A204.1 (cell line): Measurements from ENCODE around the gene FAM83C.
"Not testable (repeated sequence)": the region's sequence is repeated elsewhere in the genome, so short reads cannot be mapped to it uniquely, and the experiment has no call there.

ENCODE experiments used
- FAIRE-seq: peaks from 2 replicates; lab custom pipeline; 2012; peaks lifted over from hg19 to GRCh38; lab: Jason Lieb, UNC

Gene FAM83C

DNA sequence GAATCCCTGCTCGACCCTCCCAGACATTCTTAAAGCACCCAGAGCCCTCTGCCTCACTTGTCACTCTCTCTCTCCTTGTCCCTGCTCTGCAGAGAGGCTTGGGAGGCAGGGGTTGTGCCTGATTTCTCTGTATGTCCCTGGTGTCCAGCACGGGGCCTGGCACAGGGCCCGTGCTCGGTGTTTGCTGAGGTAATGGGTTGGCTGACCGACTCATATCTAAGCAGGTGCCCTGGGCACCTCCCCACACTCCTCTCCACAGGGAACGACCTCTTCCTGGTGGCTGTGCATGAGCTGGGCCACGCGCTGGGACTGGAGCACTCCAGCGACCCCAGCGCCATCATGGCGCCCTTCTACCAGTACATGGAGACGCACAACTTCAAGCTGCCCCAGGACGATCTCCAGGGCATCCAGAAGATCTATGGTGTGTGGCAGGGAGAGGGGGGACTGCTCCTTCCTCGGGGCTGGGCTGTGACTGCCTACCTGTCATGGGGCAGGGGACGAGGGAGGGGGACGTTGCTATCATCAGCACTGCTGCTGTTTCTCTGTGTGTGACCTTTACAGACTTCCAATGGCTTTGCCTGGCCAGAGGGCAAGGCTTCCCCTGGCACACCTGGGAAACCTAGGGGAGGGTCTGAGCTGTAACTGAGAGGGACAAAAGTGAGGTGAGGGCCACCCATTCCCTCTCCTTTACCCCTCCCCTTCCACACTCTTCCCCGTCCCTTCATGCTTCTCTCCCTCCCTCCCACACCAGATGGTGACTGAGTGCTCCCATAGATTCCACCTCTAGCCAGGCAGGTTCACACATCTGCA is 28.5 kb downstream of the FAM83C start:
- no peak for FAIRE-seq

- not testable (repeated sequence) for FAIRE-seq
Observed at GRCh38 chr20:35262731-35263531, 29.3 kb downstream of the FAM83C start.

DNA sequence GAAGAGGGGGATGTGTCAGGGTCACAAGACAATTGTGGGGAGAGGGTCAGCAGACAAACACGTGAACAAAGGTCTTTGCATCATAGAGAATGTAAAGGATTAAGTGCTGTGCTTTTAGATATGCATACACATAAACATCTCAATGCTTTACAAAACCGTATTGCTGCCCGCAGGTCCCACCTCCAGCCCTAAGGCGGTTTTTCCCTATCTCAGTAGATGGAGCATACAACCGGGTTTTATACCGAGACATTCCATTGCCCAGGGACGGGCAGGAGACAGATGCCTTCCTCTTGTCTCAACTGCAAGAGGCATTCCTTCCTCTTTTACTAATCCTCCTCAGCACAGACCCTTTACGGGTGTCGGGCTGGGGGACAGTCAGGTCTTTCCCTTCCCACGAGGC is 29.9 kb downstream of the FAM83C start:
- not testable (repeated sequence) for FAIRE-seq

- FAIRE-seq: no peak
Observed at GRCh38 chr20:35260426-35260825, 31.8 kb downstream of the FAM83C start.

DNA sequence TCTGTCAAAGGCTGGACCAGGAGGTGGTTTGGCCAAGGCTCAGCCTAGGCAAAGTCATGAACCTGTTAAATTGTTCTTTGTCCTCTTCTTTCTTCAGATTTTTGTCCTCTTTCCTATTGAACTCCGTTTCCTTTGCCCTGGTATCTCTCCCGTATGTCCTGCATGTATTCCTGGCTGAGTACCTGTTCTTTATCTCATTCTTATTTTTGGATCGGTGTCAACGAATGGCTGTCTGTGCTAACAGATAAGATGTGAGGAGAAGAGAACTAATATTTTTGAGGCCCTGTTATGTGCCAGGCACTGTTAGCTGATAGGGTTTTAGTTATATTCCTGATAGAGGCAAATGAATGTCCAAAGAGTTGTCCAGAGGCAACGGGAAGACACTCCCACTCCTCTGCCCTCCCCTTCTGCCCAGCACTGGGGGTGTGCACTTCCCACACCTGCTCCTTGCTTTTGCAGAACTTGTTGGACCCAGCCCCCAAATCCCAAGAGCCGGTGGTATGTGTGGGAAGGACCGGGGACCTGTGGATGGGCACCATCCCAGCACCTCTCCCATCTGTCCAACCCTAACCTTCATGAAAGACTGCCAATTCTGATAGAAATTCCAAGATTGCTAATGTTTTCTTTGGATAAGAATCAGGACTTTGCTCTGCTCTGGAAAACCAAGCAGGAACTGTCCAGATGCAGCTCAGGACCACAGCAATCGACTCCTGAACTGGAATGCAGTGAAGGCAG is 34.9 kb downstream of the FAM83C start:
- FAIRE-seq: no peak

- FAIRE-seq: no peak
Observed at GRCh38 chr20:35254448-35254999, 37.7 kb downstream of the FAM83C start.

DNA sequence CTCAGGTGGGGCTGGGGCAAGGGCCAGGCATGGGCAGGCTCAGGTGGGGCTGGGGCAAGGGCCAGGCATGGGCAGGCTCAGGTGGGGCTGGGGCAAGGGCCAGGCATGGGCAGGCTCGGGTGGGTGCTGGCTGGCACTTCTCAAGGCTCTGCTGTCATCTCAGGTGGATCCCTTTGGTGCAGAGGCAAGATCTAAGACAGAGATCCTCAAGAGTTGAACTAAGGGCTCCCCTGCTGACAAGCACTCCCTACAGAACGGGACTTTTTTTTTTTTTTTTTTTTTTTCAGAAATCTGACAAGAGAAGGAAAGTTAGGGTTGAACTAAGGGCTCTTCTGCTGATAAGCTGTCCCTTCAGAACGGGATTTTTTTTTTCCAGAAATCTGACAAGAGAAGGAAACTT is 39.2 kb downstream of the FAM83C start:
- no peak for FAIRE-seq

- FAIRE-seq: not testable (repeated sequence)
Observed at GRCh38 chr20:35252598-35252997, 39.6 kb downstream of the FAM83C start.

GRCh38 chr20:35252037-35252461 is 40.2 kb downstream of the FAM83C start:
- no peak for FAIRE-seq

- FAIRE-seq: no peak
Observed at GRCh38 chr20:35251613-35251940, 40.6 kb downstream of the FAM83C start.

GRCh38 chr20:35248641-35249475 is 43.4 kb downstream of the FAM83C start:
- FAIRE-seq: no peak

DNA sequence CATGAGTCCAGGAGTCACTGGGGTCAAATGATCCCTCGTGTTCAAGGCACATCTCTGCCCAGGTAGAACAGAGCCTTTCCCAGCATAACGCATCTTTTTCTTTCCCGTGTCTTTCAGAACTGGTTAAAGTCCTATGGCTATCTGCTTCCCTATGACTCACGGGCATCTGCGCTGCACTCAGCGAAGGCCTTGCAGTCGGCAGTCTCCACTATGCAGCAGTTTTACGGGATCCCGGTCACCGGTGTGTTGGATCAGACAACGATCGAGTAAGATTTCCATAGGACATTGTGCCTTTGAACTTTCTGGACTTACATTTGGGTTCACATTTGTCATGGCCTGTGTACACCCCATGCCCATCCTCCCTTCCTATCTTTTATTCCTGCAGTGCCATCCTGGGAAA is 45.5 kb downstream of the FAM83C start:
- no peak for FAIRE-seq

DNA sequence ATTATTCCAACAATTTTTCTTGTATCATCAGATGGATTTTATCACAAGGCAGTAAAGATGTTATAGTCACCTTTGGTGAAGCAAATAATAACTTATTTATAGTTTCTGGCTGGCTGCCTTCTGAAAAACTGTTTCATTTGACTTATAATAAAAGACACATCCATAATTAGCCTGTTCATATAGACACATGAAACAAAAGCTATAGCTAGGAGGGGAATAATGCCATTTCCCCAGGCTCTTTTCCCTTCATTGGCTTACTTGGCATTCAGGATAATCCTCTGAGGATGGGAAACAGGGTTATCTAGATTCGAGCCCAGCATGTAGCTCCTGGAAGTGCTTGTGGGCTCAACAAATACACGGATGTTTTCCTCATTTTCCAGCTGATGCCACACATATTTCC is 48.2 kb downstream of the FAM83C start:
- no peak for FAIRE-seq

- no peak for FAIRE-seq
Observed at GRCh38 chr20:35243317-35243716, 48.9 kb downstream of the FAM83C start.

DNA sequence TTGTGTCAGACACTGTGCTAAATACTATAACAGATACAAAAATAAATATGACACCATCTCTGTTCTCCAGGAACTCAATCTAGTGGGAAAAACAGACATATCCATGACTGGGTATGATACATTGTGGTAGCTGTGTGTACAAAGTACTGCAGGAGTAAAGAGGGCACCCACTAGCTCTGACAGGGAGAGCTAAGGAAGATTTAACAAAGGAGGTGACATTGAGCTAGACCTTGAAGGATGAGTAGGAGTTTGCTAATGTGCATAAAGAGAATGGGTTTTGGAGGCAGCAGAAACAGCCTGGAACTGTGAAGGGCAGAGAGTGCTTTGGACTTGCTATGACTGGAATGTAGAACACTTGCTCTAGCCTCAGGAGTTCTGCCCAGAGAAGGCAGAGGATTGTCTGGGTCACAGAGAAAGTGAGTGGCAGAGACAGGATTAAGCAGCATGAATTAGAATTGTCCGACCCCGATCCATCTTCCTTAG is 51.4 kb downstream of the FAM83C start:
- no peak for FAIRE-seq

DNA sequence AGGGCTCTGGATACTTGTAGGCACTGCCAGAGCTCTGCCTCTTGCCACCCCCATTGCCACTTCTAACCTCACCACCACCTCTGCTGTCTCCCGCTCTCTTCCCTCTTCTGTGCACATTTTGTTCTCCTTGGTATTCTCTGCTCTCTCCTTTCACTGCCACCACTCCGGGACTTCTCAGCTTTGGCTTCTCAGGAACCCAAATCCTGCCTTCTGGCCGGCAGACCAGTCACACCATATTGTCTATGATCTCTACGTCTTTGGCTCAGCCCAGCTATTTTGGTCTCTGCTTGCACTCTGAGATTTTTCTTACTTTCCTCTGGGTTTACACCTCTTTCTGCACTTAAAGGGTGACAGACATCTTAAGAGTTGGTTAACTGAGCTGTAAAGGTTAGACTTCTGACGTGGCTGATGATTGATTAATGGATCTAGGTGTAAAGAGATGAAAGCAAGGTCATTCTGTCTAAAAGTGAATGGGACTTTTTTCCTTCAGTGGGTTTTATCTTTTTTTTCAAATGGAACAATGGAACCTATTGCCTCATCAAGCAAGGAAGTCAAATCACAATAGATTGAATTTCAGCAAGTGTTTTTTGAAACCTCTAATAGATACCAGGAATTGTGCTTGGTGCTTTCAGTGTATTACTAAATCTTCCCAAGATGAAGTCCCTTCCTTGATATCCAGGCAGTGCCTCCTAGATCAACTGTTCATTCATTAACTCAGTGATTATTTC is 52.0 kb downstream of the FAM83C start:
- FAIRE-seq: no peak

- FAIRE-seq: no peak
Observed at GRCh38 chr20:35238735-35239134, 53.5 kb downstream of the FAM83C start.

DNA sequence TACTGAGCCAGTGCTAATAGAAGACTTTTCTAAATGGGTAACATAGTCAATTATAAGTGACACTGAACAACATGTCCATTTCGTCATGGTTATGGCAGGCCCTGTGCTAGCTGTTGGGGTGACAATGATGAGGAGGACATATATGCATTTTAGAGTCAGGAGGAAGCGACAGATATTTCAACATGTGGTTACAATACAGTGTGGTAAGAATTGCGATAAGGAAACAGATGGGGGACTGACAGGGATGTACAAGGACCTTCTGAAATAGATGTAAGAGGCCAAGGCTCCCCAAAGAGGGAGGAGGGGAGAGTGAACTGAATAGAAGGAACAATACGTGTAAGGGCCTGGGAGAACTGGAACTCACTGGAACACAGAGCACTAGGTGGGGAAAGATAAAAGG is 54.1 kb downstream of the FAM83C start:
- no peak for FAIRE-seq

DNA sequence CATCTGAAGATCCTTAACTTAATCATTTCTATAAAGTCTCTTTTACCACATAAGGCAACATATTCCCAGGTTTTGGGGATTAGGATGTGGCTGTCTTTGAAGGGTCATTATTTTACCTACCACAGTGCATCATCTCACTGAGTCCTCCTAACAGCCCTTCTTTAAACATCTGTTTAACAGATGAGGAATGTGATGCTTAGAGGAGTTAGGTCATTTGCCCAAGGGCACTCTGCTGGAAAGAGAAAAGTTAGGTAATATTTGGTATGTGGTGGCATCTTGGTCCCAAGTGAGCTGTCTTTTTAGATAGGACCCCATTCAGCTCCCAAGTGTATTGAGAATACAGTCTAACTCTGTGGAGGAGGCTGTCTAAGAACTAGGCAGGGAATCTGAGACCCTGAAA is 54.7 kb downstream of the FAM83C start:
- no peak for FAIRE-seq

DNA sequence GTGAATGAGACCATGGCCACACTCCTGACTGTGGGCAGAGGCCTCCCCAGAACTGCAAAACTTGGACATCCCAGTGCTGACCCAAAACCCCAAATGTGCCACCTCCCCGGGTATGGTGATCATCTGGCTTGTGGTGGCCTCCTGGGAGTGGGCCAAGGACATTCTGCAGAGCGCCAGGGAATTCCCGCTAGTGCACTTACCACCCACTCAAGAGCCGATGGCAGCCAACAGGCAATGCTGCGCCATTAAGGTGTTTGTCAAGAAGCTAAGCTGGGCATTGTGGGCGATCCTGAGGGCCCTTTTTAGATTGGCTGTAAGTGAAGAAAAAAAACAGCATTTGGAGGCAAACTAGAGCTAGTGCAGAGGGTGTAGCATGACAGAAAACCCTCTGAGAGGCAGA is 56.3 kb downstream of the FAM83C start:
- no peak for FAIRE-seq
